ENCODE results near the gene TNFRSF19.

DNA sequence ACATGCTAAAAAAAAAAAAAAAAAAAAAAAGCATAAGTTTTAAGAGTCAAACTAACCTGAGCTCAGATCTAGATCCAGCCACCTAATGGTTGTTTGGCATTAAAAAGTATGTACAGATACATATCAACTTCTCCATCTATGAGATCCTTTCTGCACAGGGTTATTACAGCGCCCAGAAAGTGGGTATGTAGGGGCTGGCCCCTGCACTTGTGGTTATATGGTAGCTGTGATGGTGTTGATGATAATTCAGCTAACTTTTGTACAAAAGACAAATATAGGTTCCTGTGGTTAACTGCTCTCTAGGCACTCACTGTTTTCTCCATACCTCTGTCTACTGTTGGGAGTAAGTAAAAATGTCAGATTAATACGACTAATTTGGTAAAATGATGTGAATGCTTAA lies 81.7 kb downstream of the TNFRSF19 start:
- no peak for TF ChIP-seq BACH2 (CRISPR knock-in tag; IDR thresholded peaks at IDR 0.05; ENCODE audit: borderline replicate concordance)
- no peak for TF ChIP-seq RARB (CRISPR knock-in tag; IDR thresholded peaks at IDR 0.05)
- no peak for TF ChIP-seq GLIS3 (CRISPR knock-in tag; IDR thresholded peaks at IDR 0.05)
- no peak for TF ChIP-seq ISL1 (CRISPR knock-in tag; IDR thresholded peaks at IDR 0.05)
- no peak for TF ChIP-seq PATZ1 (CRISPR knock-in tag; IDR thresholded peaks at IDR 0.05; ENCODE audit: borderline replicate concordance)
- TF ChIP-seq CSRNP3 (CRISPR knock-in tag; IDR thresholded peaks at IDR 0.05), result no peak
- TF ChIP-seq ARNTL (CRISPR knock-in tag; IDR thresholded peaks at IDR 0.05; ENCODE audit: borderline replicate concordance, low read depth), result no peak
- no peak for TF ChIP-seq PPARA (CRISPR knock-in tag; IDR thresholded peaks at IDR 0.05; ENCODE audit: borderline replicate concordance)
- no peak for TF ChIP-seq CREB5 (CRISPR knock-in tag; IDR thresholded peaks at IDR 0.05; ENCODE audit: low read depth)
- TF ChIP-seq TCF4 (CRISPR knock-in tag; IDR thresholded peaks at IDR 0.05; ENCODE audit: borderline replicate concordance), result no peak
- TF ChIP-seq OSR1 (CRISPR knock-in tag; IDR thresholded peaks at IDR 0.05), result no peak
- no peak for TF ChIP-seq ZFP30 (CRISPR knock-in tag; IDR thresholded peaks at IDR 0.05)
- no peak for TF ChIP-seq TSHZ2 (CRISPR knock-in tag; IDR thresholded peaks at IDR 0.05)
